DMS114 treated with DMSO at 0.1 percent for 48 hours (cell line): ENCODE data around the gene GRIK3.
"Not testable (repeated sequence)": the region's sequence is repeated elsewhere in the genome, so short reads cannot be mapped to it uniquely, and the experiment has no call there.

Experiments
- DNase-seq: peaks from one replicate; lab custom pipeline; 2025; ENCODE audit not compliant: unreplicated experiment; lab: John Stamatoyannopoulos, UW

GRIK3 gene

DNA sequence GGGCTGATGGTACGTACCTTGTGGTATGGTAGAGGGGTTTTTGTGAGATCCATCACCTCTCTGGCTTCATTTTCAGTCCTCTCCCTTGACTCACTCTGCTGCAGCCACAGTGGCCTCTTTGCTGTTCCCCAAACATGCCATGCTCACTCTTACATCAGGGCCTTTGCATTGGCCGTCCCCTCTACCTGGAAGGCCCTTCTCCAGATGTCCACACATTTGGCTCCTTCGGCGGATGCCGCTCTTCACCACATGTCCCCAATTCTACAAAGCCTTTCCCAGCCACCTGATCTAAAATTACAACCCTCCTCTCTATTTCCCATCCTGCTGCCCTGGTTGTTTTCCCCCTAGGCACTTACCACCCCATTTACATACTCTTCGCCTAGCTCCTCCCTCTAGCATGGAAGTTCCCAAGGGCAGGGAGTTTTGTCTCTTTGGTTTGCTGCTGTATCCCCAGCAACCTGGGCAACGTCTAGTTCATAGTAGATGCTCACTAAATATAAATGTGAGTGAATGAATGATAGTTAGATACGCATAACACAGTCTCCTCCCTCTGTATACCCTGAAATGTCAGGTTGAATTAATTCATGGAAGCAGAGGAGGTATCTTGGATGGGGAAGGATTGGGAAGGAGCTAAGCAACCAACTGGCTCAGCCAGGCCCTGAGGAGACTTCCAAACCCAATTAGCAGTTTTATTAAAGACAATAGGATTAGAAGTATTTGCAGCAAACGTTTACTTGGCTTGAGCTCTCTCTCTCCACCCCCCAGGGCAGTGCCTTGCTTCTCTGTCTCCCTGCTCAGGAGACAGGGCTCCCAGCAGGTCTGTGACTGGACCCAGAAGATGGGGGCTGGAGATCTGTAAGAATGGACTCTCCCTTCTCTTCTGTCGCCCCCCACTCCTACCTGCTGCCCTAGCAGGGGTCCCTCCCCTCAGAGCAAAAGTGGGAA is 264.2 kb downstream of the GRIK3 start:
- no peak for DNase-seq

DNA sequence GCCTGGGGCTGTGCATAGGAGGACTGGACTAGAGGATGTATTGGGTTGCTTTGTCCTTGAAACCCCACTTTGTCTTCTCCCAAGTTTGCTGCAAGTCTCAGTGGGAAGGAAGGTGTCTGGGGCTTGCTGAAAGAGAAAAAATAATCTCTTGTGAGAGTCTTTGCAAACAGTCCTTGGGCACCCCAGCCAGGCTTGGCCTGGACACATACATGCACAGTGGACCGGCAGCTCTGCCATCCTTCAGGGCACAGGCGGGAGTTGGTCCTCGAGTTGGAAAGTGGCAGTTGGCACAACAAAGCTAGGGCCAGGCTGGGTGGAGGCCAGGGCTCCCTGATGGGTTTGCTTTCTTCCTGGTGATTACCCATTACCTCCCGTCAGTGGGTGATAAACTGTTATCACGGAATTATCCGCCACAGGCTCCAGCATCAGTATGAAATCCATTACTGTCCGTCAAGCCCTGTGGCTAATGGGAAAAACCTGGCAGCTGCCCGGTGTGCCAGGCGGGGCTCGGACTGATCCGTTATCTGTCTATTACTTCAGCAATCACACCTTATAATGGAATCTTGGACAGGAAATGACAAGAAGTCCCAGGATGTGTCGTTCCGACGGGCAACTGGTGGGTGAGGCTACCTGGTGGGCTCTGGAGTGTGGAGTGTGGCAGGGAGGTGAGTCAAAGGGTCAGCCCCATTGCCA is 265.7 kb downstream of the GRIK3 start:
- no peak for DNase-seq

DNA sequence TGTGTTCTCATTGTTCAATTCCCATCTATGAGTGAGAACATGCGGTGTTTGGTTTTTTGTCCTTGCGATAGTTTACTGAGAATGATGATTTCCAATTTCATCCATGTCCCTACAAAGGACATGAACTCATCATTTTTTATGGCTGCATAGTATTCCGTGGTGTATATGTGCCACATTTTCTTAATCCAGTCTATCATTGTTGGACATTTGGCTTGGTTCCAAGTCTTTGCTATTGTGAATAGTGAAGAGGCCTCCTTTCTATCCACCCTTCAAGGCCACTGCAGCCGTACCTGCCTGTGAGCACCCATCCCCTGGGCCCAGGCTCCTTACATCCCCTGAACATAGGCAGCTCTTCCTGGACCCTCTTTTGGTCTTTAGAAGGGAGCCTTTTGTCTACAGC is 266.9 kb downstream of the GRIK3 start:
- DNase-seq, result not testable (repeated sequence)

DNA sequence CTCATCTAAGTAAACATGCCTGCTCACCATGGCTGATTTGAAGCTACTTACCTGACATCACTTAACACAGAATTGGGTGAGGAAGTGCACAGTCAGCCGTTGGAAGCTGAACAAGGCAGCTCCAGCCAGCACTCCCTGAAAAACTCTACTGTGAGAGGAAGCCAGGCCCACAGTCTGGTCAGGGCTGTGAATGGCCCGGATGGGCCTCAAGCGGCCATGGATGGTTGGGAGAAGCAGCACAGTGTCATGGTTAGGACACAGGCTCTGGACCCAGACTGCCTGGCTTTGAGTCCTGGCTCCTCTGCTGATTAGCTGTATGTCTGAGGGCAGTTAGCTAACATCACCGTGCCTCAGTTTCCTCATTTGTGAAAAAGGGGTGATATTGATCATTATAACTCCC is 267.8 kb downstream of the GRIK3 start:
- DNase-seq, result no peak

DNA sequence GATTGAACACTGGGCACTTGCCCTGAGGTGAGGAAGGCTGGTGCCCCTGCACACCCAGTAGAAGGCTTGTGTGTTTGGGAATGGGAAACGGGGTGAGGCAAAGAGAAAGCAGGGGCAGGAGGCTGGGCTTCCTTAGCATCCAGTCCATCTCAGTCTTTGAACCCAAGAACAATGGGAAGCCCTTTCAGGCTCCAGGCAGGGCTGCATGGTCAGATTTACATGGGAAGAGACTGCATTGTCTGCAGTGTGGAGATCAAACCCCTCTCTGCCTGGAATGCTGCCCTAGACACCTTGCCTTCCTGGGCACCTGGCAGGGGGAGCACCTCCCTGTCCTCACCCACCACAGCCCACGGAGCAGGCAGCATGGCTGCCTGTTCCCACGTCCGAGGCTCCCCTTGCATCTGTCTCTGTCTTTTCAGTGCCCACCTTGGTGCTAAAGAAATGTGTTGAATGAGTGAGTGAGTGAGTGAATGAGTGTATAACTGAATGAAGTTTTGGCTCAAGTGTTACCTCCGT is 268.5 kb downstream of the GRIK3 start:
- DNase-seq, result no peak

DNA sequence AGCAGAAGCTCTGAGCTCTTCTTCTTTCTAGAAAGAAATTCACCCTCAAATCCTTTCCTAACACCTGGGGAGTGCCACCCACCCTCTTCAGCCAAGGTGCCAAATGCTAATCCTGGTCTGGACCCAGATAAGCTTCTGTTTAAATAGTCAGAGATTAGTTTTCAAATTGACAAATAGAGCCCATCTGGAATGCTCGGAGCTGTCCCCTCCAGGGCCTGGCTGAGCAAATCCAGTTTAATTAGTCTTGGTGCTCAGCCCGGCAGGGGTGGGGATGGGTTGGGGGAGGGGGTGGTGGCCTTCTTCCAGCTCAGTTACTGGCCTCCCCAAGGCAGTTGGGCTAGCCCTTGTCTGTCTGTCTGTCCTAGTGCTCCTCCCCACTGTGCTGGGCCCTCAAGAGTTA is 269.5 kb downstream of the GRIK3 start:
- DNase-seq, result no peak

DNA sequence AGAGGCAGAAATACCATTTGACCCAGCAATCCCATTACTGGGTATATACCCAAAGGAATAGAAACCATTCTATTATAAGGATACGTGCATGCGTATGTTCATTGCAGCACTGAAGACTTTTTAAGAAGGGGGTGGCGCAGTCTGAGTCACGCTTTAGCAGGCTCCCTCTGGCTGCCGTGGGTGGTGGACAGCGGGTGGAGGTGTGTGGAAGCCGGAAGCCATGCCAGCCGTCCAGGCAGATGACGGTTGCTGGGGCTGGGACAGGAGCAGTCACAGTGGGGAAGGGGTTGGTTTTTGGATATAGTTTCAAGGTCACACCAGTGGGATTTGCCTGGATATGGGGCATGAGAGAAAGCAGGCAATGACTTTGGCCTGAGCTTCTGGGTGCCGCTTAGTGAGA is 270.5 kb downstream of the GRIK3 start:
- DNase-seq, result no peak

DNA sequence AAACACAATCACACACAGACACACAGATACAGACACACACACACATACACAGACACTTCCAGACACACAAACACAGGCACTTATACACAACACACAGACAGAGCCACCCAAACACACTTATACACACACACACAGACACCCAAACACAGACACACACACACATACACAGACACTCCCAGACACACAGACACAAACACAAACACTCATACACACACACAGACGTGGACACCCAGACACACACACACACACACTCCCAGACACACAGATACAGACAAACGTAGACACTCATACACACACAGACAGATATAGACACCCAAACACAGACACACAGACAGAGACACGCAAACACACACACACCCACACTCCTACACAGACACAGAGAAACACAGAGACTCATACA is 272.1 kb downstream of the GRIK3 start:
- no peak for DNase-seq

DNA sequence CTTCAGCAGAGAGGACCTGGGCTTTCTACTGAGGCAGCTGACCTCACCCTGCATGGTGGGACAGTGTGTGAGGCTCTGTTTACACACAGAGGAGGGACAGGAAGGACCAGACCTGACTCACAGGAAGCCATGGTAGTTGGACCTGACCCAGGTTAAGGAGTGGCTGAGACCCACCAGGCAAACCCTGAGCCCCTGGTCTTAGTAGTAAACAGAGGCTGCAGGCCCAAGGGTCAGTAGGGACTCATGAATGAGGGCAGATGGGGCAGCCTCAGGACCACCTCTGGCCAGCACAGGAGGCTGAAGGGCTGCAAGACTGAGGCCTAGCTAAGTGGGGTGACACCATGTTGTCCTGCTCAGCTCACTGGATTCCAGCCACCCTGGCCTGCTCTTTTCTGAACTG is 273.2 kb downstream of the GRIK3 start:
- DNase-seq, result no peak

DNA sequence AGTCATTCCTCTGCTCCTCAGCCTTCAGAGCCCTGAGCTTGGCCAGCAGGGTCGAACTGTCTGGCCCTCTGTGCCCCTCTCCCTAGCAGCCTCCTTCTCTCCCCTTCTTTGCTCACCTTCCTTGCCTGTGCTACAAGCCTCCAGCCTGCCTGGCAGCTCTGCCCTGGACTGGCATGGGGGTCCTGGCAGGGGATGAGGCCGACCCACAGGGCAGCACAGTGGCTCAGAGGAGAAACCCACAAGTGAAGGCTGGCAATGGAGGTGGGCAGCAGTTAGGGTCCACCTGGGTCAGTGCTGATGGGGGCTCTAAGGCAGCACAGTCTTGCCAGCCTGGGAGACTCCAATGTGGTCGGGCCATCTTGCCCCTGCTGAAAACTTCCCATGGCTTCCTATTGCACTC is 274.2 kb downstream of the GRIK3 start:
- no peak for DNase-seq

DNA sequence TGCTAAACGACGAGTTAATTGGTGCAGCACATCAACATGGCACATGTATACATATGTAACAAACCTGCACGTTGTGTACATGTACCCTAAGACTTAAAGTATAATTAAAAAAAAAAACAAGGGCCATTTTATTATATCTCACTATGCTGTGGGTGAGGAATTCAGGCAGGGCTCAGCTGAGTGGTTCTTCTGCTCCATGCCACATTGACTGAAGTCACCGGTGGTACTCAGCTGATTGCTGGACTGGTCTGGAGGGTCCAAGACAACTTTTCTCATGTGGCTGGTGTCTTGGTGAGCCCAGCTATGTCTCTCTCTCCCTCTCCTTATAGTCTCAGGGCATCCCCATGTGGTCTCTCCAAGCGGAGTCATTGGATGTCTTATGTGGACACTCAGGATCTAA is 275.0 kb downstream of the GRIK3 start:
- DNase-seq, result no peak

DNA sequence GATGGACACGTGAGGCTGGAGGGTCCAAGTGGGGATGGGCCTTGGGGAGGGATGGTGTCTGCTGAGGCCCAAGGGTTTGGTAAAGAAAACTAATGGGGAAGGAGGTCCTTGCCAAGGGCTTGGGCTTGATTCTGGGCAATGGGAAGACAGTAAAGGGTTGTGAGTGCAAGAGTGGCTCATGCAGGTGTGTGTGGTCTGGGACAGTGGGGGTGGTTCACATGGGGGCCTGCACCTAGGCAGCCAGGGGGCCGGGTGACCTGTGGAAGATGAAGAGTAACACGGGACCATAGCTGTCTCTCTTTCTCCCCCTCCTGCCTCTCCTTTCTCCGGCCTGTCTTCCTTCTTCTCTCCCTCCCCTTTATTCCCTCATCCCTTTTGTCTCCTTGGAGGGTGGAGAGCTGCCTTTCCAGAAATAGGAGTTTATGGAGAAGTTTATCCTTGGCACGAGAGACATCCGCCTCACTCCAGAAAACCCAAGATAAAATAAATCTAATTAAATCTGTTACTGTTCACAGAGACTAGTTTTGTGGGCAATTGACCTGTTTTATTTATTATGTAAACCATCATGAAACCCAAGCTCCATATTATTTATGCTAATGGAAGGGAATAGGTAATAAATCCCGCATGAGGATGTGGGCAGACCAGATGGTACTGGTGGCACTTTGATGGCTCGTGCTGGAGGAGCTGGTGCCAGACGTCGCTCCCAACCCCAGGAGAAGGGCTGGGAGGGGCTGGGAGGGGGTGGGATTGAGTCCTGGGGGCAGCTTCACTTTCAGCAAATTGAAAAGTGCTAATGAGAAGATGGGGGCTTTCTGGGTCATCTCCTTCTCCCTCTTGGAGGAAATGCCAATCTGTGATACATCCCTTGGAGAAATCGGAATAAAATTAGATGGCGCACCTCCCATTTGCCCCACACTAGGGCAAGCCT is 278.7 kb downstream of the GRIK3 start:
- no peak for DNase-seq

DNA sequence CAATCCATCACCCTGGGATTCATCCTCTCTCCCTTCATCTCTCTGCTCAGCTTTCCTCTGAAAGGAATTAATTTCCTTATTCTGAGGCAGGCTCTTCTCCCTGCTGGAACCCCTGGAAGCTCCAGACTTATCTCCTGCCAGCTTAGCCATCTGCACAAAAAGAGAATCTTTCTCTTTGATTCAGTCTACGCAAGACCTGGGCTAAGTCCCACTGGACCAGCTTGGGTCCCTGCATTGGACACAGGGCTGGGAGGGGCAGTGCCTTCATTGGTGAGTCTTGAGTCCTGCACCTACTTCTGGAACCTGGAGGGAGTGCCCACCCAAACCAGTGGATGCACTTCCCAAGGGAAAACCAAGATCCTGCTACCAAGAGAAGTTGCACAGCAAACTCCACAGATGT is 279.9 kb downstream of the GRIK3 start:
- DNase-seq, result no peak

DNA sequence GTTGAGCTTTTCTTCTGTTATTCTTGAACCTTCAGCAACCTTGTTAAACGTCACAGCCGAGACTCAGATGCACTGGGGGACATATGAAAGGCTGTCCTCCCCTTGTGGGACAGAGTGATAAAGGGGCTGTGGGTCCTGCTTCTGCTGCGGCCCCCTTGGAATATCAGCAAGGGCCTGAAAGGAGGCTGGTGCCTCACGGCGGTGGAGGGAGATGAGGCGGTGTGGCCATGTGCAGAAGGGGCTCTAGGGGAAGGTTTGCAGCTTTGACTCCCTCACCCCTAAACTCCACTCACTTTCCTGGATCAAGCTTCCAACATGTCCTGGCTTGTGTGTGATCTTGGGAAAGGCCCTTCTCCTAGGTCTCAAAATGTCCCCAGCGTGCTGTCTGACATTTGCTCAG is 280.9 kb downstream of the GRIK3 start:
- DNase-seq, result no peak

DNA sequence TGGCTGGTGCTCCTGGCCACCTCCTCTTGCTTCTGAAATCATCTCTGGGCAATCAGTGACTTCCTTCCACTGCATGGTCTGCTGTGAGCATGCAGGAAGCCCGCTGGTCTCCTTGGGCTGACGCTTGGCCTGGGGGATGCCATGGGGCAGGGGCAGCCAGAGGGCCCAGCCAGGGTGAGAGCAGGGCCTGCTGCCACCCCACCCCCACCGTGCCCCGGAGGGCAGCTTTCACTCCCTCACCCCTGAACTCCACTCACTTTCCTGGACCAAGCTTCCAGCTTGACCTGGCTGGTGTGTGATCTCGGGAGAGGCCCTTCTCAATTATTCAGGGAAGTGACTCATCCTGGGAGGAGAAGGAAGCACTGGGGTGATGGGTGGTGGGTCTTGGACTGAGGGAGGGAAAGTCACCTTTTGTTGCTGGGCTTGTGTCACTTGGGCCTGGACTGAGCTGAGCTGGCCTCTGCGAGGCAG is 281.4 kb downstream of the GRIK3 start:
- no peak for DNase-seq

DNA sequence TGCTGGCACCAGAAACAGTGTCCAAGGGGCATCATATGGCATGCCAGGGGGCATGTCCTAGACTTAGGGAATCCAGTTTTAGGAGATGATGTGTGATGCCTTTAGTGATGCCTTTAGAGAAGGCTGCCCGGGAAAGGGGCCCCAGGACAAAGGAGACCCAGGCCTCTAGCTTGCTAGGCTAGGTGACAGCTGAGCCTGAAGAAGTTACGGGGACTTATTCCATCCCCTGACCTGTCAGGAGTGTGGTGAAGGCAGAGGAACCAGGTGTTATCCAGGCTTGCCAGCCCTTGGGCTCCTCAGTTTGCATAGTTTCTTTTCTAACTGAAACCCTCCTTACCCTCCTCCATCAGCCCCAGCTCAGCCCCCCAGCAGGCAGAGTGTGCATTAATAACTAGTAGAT is 281.9 kb downstream of the GRIK3 start:
- no peak for DNase-seq

DNA sequence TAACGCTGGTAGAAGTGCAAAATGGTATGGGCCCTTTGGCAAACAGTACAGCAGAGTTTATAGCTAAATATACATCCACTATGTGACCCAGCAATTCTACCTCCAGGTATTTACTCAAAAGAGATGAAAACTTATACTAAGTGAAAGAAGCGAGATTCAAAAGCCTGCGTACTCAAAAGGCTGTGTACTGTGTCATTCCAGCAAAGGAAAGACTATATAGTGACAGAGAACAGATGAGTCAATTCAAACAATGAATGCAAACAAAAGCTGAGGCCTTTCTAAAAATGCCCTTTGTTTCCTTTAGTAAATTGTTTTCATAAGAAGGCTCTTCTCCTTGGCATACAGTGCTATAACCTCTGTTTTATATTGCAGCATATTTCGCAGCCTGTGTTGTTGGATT is 282.8 kb downstream of the GRIK3 start:
- no peak for DNase-seq

DNA sequence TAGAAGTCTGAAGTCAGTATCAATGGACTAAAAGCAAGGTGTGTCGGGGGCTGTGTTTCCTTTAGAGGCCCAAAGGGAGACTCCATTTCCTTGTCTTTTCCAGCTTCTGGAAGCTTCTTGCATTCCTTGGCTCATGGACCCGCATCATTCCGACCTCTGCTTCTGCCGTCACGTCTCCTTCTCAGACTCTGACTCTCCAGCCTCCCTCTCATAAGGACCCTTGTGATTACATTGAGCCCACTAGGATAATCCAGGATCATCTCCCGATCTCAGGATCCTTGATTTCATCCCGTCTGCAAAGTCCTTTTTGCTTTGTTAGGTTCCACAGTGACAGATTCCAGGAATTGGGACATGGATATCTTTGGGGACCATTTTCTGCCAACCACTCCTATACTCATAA is 285.8 kb downstream of the GRIK3 start:
- DNase-seq, result no peak
